HG03354 (cell line): ENCODE measurements around the gene PNPLA6.
"Not testable (repeated sequence)": the region's sequence is repeated elsewhere in the genome, so short reads cannot be mapped to it uniquely, and the experiment has no call there.

Experiments
- ATAC-seq: cut with Tn5 transposase; IDR thresholded peaks from one replicate; pipeline ENCODE4 v1.9.1; 2021; ENCODE audit warnings: mild to moderate bottlenecking; ENCODE audit not compliant: unreplicated experiment, poor library complexity, severe bottlenecking

PNPLA6 gene

DNA sequence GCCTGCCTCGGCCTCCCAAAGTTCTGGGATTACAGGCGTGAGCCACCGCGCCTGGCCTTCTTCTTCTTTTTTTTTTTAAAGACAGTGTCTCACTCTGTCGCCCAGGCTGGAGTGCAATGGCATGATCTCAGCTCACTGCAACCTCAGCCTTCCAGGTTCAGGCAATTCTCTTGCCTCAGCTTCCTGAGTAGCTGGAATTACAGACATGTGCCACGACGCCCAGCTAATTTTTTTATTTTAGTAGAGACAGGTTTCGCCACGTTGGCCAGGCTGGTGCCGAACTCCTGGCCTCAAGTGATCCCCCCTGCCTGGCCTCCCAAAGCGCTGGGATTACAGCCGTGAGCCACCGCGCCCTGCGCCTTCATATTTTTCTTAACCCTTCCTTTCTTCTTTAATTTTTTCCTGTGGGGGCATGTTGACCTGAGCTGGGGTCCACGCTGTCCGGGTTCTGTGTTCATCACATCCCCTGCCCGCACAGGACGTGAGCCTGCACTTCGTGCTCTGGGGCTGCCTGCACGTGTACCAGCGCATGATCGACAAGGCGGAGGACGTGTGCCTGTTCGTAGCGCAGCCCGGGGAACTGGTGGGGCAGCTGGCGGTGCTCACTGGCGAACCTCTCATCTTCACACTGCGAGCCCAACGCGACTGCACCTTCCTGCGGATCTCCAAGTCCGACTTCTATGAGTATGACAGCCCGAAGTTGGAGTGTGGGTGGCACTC, 14.1 kb downstream of the PNPLA6 start:
- no peak for ATAC-seq

DNA sequence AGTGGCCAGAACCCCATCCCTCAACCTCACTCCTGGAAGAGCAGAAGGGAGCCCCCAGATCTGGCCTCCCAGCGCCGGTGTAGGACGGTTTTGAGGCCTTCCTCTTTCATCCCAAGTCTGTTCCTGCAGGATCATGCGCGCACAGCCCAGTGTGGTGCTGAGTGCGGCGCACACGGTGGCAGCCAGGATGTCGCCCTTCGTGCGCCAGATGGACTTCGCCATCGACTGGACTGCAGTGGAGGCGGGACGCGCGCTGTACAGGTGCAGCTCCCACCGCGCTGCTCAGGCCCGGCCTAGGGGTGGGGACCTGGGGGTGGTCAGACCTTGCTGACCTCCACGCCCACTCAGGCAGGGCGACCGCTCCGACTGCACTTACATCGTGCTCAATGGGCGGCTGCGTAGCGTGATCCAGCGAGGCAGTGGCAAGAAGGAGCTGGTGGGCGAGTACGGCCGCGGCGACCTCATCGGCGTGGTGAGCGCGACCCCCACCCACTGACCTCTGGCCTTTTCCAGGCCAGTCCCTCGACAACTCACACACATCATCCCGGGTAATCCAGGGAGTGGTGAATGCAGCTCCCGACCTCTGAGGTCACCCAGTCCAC, 14.8 kb downstream of the PNPLA6 start:
- no peak for ATAC-seq

GRCh38 chr19:7550987-7551761, 15.7 kb downstream of the PNPLA6 start:
- ATAC-seq = no peak

DNA sequence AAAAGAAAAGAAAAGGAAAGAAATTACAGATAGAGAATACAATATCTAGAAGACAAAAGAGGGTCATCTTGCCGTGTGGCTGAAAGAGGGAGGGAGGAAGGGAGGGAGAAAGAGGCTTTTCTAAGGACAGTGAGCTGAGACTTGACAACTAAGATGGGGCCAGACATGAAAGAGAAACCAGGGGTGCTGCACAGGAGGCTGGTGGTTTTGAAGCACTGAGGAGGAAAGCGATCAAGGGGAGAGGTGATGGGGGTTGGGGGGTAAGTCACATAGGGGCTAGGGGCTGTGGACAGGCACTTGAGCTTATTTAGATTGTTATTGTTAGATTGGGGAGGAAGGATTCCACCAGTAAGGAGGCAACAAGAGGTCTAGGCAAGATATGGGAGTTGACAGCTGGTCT, 17.3 kb downstream of the PNPLA6 start:
- no peak for ATAC-seq

DNA sequence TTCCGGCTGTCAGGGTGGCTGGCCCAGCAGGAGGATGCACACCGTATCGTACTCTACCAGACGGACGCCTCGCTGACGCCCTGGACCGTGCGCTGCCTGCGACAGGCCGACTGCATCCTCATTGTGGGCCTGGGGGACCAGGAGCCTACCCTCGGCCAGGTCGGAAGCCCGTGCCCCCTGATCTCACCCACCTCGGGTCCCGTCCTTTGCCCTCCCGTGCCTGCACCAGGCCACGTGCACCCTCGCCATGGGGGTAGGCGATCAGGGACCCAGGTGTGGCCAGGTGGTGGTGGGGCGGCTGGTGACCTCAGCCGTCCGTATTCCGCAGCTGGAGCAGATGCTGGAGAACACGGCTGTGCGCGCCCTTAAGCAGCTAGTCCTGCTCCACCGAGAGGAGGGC, 19.0 kb downstream of the PNPLA6 start:
- ATAC-seq = no peak

DNA sequence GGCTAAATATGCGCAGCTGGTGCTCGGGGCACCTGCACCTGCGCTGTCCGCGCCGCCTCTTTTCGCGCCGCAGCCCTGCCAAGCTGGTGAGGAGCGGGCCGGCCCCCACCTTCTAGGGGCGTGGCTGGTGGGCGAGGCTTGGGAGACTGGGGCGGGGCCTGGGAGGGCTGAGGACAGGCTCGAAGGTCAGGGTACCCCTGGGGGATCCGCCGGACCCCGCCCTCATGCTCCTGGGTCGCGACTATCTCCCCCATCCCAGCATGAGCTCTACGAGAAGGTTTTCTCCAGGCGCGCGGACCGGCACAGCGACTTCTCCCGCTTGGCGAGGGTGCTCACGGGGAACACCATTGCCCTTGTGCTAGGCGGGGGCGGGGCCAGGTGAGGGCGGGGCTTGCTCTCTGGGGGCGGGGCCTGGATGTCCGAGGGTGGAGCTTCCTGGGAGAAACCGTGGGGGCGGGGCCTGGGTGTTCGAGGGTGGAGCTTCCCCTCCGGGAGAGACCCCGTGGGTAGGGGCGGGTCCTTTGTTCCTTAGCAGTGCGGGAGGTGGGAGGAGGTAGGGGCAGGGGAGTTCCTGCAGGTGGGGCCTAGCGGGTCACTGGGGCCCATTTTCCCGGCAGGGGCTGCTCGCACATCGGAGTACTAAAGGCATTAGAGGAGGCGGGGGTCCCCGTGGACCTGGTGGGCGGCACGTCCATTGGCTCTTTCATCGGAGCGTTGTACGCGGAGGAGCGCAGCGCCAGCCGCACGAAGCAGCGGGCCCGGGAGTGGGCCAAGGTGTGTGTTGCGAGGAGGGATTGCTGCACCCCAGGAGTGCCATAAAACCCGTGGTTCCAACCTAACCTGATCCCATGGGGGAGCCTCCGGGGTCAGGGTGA, 19.7 kb downstream of the PNPLA6 start:
- ATAC-seq = no peak

DNA sequence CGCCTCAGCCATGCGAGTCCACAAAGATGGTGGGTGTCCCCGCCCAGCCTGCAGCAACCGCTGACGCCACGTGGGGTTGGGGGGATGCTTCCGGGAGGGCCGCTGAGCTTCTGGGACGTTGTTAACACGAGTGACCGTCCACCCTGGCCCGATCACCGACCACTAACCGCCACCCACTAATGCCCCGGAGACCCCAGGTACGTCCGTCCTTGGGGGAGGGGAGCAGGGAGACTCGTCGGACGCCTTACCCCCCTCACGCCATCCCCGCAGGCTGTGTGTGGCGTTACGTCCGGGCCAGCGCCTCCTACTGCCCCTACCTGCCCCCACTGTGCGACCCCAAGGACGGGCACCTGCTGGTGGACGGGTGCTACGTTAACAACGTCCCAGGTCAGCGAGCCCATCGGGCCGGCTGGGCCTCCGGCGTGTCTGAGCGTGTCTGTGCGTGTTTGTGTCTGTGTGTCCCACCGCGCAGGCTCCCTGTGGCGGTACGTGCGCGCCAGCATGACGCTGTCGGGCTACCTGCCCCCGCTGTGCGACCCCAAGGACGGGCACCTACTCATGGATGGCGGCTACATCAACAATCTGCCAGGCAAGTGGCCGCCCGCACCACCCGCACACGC, 21.3 kb downstream of the PNPLA6 start:
- ATAC-seq = no peak

GRCh38 chr19:7558667-7559066, 23.1 kb downstream of the PNPLA6 start:
- no peak for ATAC-seq

- no peak for ATAC-seq
Observed at GRCh38 chr19:7559102-7559501, 23.6 kb downstream of the PNPLA6 start.

- ATAC-seq = no peak
Observed at GRCh38 chr19:7560255-7560654, 24.7 kb downstream of the PNPLA6 start.

GRCh38 chr19:7561325-7561724, 25.8 kb downstream of the PNPLA6 start:
- ATAC-seq = no peak

DNA sequence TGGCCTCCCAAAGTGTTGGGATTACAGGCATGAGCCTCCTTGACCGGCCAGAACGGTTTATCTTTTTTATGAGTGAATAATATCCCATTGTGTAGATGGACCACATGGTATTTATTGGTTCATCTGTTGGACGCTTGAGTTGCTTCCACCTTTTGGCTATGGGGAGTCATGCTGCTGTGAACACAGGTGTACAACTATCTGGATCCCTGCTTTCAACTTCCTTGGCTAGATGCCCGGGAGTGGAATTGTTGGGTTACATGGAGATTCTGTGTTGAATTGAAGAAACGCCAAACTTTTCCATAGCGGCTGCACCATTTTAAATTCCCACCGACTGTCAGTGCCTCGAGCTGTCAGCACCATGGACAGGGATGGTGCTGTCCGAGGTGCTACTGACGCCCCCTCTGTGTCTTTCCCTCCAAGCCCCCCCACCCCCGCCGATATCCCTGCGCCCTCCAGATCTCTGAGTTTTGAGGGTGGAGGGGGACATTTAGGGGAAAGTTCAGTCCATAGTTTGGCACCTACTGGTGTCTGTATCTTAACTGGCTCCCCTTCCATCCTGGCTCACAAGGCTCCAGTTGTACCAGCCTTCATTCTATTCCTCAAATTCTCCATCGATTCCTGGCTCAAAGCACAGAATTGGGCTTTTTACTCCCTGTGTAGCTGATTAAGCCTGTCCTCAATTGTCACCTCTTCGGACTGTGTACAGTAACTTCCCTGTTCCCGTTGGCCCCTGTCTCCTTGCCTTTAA, 27.3 kb downstream of the PNPLA6 start:
- no peak for ATAC-seq

DNA sequence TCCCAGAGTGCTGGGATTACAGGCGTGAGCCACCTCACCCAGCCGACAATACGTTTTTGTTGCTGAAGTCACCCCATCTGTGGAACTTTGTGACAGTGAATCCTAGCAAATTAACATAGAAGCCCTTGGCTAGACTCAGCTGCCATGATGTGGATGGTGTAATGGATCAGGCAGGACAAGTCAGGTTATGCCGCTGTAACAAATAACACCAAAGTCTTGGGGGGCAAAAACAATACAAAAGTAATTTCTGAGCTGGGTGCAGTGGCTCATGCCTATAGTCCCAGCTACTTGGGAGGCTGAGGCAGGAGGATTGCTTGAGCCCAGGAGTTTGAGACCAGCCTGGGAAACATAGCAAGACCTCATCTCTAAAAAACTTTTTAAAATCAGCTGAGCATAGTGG, 29.3 kb downstream of the PNPLA6 start:
- no peak for ATAC-seq

DNA sequence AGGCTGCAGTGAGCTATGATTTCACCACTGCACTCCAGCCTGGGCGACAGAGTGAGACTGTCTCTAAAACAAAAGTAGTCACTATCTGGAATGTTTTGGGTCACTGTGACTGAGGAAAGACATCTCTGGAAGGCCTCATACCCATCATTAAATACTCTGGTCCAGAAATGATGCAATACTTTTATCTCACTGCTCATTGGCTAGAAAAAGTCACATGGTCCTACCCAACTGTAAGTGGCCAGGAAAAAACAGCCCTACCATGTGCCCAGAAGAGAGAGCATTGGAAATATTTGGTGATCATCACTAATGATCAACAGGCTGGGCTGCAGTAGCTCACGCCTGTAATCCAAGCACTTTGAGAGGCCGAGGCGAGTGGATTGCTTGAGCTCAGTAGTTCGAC, 29.8 kb downstream of the PNPLA6 start:
- ATAC-seq = no peak

GRCh38 chr19:7570761-7571160, 35.2 kb downstream of the PNPLA6 start:
- no peak for ATAC-seq

- no peak for ATAC-seq
Observed at GRCh38 chr19:7575434-7576040, 40.0 kb downstream of the PNPLA6 start.

DNA sequence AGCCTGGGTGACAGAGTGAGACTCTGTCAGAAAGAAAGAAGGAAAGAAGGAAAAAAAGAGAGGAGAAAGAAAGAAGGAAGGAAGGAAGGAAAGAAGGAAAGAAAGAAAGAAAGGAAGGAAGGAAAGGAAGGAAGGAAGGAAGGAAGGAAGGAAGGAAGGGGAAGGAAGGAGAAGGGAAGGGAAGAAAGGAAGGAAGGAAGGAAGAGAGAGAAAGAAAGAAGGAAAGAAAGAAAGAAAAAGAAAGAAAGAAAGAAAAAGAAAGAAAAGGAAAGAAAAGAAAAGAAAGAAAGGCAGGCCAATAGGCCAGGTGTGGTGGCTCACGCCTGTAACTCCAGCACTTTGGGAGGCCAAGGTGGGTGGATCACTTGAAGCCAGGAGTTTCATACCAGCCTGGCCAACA, 41.9 kb downstream of the PNPLA6 start:
- not testable (repeated sequence) for ATAC-seq

GRCh38 chr19:7578127-7578526, 42.6 kb downstream of the PNPLA6 start:
- ATAC-seq = no peak

GRCh38 chr19:7579182-7579581, 43.7 kb downstream of the PNPLA6 start:
- no peak for ATAC-seq
